T-helper 22 cell (primary cell): ENCODE data around the gene PNPLA7.
A peak's percentile ranks its signal among the peaks of the same experiment; 100 is the strongest.

Experiments
- DNase-seq: peaks from one replicate; pipeline ENCODE4 v3.0.0-alpha.2; 2020; ENCODE audit warnings: low read depth

PNPLA7 gene

GRCh38 chr9:137449931-137450538 is 100.2 kb downstream of the PNPLA7 start:
- DNase-seq: peak; percentile 55

DNA sequence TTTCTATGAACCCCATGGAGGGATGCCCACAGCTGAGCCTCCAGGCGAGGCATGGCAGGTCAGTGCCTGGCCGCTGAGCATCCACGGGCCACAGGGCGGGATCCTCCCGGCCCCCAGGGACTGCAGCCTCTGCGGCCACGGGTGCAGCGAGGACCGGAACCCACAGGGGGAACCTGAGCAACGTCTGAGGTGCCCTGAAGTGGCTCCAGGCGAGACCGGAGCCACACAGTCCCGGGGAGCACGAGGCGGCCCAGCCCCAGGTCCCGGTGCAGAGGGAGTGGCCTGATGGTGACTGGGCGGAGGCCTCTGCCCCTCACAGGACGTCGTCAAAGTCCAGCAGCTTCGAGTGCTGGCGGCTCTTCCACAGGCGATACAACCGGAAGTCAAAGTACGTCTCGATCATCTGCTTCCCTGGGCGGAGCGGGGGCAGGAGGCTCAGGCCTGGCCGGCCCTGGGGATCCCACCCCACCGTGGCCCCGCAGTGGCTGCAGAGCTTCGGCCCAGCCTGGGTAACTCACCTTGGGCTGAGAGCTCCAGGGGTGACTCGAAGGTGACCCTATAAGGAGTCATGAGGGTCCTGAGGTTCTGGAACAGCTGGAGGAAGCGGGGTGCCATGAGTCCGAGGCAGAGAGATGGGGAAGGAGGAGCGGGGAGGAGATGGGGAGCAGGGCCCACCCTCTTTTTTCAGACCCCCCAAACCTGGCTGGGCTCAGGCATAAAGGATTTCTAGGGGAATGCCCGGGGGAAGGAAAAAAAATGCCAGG is 100.9 kb downstream of the PNPLA7 start:
- DNase-seq: no peak

- no peak for DNase-seq
Measured at GRCh38 chr9:137448602-137448962, 101.6 kb downstream of the PNPLA7 start.

DNA sequence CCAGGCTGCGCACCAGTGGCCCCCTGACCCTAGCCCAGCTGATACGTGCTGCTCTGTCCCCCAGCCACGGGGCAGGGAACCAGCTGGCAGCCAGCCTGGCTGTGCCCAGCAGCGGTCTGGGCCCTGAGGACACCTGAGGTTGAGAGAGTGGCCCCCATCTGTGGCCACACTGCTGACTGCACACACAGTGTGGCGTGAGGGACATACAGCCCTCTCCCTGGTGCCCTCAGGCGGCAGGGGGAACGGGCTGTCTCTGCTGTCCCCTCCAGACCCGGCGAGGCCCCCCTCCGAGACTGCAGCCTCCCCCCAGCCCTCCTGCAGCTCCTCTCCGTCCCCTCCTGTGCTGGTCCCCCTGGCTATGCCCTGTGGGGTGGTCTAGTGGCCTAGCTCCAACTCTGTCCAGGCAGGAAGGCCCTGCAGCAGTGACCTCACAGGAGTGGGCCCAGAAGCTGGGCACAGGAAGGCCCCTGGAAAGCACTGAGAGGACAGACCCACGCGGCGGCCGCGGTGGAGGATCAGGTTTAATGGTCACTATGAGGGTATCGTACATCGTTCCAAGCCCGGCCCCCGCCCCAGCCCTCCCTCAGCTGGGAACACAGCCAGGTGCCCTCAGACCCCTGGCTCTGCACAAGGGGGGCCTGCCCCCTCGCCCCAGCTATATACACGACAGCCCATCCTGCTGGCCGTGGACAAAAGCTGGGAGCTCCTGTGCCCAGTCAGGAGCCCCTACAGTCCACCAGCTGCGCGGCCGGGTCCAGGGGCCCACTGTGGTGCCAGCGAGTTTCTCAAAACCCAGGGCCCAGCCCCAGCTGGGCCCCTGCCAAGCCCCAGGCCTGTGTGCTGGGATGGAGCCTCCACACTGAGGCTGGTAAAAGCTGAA is 102.2 kb downstream of the PNPLA7 start:
- DNase-seq: no peak

DNA sequence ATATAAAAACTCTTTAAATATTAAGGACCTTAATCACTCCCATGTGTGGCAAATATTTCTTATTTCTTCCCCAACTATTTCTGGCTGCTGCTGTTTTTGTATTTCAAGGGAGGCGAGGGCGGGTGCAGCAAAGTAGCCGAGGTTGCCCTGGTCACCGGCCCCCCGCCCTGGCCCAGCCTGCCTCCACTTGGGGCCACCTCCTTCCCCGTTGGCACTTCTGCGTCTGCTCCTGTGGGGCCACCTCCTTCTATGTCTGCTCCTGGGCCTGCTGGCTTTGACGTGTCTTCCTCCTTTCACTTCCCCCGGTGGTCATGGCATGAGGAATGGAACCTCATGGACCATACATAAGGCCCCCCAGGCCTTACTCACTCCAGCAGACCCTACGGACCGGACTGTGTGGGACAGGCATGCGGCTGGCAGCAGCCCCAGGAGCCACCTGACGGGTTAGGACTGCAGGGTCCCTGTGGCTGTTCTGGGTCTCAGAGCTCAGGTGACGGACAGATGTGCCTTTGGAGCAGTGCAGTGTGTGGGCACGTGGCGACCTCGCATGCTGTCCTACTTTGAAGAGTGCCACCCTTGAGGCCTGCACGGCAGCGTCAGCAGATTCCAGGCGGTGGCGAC is 103.2 kb downstream of the PNPLA7 start:
- DNase-seq: no peak

- no peak for DNase-seq
Measured at GRCh38 chr9:137445930-137446431, 104.2 kb downstream of the PNPLA7 start.

DNA sequence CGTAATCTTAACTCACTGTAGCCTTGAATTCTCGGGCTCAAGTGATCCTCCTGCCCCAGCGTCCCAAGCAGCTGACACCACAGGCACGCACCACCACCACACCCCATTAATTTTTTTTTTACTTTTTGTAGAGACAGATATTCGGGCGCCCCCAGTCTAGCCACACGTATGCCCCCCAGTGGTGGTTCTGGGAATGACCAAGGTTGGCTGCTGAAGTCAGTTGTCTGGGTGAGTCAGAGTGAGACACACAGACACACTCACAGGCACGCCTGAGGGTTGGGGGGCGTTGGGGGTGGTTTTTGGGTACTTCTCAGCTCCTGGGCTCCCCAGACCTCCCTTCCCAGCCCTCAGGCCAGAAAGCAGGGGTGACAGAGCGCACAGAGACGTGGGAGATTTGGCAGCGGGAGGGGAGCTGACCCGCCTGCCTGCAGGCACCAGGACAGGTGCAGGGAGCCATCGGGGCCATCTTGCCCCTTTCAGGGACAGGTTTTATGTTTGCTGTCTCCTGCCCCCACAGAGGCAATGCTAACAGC is 104.9 kb downstream of the PNPLA7 start:
- peak; percentile 64 for DNase-seq

DNA sequence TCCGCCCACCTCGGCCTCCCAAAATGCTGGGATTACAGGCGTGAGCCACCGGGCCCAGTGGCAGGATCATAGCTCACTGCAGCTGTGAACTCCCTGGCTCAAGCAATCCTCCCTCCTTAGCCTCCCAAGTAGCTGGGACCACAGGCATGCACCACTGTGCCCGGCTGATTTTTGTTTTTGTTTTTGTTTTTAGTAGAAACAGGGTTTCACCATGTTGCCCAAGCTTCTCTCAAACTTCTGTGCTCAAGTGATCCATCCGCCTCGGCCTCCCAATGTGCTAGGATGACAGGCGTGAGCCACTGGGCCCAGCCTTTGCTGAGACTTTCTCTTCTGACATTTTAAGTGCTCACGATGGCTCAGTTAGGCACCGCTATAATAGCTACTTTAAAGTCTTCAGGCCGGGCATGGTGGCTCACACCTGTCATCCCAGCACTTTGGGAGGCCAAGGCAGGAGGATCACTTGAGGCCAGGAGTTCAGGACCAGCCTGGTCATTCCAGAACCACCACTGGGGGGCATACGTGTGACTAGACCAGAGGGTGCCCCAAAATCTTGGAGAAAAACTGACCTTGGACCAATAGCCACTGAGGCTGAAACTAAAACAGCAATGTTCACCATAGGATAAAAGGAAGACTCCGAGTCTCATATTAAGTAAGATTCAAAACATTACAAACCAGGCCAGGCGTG is 106.0 kb downstream of the PNPLA7 start:
- no peak for DNase-seq

DNA sequence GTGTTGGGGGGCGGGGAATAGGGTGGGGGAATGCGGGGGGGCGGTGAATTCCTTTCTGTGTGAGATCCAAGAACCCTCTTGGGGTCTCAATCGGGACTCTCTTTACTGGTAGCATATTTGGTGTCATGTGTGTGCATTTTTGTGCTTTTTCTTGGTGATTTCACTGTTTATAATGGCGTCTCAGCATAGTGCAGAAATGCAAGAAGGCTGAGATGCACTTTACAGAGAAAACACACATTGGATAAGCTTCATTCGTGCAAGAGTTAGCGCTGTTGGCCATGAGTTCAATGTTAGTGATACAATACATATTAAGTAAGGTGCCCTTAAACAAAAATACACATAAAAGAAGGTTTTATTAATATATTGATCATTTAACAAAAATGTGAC is 108.3 kb downstream of the PNPLA7 start:
- no peak for DNase-seq

DNA sequence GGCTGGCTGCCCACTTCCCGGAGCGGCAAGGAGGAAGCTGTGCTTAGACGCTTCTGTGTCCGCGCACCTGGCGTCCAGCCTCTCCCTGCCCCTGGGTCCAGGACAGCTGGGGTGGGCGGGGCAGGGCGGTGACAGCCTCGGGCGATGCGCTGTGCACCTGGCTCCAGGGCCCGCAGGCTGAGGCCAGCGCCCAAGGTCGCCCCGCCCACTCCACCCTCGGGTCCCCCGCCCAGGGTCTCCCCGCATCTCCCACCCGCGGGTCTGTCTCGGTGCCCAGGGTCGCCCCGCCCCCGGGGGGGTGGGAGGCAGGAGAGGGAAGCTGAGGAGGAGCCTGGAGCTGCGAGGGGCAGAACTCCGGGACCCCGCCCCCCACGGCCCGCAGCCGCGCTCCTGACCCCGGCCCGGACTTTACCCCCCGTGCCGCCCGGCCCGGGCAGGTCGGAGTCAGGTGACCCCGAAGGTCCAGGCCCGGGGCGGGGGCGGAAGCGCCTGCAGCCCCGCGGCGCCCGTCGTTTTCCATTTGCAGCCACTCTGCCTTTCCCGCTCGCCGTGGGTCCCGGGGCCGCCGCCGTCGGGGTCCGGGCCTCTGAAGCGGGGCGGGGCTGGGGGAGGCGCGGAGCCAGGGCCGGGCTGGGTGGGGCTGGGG is 108.8 kb downstream of the PNPLA7 start, which contains the start of gene ENTPD8:
Gene ENTPD8 (minus strand): TSS at position 69 of the 646 bp plus-strand sequence. CDS start 3,072 bp downstream, outside the sequence.
- DNase-seq: no peak

- no peak for DNase-seq
Measured at GRCh38 chr9:137439158-137439714, 111.0 kb downstream of the PNPLA7 start.

DNA sequence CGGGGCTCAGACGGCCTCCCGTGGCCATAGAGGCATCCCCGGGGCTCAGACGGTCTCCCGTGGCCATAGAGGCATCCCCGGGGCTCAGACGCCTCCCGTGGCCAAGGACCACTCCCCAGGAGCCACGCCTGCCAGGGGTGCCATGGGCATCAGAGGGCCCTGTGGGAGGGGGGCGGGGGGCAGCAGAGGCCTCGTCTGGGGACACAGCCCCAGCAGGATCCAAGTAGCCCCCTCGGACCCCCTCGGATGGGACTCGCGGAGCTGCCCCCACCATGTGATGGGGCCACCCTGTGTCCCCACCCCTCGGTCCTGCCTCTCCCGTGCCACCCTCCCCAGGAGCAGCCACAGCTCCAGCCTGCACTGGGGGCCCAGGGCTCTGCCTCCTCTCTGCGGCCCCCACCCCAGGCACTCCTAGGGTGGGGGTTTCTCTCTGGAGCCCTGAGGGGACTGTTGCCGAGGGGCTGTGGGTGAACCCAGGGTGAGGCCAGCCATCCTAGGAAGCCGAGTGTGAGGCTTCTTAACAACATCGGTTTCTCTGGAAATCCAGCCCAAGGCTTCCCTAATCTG is 111.5 kb downstream of the PNPLA7 start:
- no peak for DNase-seq

GRCh38 chr9:137437691-137438590 is 112.3 kb downstream of the PNPLA7 start:
- no peak for DNase-seq

- no peak for DNase-seq
Measured at GRCh38 chr9:137436761-137437600, 113.2 kb downstream of the PNPLA7 start.

GRCh38 chr9:137435980-137436760 is 114.0 kb downstream of the PNPLA7 start:
- DNase-seq: no peak

DNA sequence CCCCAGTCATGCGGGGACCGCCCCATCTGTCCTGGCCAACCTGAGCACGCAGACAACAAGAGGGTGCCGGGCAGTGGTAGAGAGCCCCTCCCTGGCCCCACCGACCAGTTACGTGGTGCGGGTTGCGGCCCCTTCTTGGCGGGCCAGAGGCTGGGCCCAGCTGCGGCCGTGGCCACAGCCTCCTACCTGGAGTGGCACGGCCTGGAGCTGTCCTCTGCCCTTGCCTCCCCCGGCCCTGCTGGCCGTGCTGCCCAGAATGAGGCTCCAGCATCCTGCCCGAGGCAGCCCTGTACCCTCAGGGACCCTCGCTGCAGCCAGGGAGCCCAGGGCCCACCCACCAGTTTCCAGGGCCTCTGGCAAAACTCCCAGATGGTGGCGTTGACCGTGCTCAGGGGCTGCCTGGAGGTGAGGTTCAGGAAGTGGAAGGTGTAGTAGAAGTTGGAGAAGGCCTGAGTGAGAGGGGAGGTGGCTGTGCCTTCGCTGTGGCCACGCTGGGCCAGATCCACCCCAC is 114.8 kb downstream of the PNPLA7 start:
- DNase-seq: no peak
